ENCODE results near the gene SH2D2A.

The SH2D2A gene

DNA sequence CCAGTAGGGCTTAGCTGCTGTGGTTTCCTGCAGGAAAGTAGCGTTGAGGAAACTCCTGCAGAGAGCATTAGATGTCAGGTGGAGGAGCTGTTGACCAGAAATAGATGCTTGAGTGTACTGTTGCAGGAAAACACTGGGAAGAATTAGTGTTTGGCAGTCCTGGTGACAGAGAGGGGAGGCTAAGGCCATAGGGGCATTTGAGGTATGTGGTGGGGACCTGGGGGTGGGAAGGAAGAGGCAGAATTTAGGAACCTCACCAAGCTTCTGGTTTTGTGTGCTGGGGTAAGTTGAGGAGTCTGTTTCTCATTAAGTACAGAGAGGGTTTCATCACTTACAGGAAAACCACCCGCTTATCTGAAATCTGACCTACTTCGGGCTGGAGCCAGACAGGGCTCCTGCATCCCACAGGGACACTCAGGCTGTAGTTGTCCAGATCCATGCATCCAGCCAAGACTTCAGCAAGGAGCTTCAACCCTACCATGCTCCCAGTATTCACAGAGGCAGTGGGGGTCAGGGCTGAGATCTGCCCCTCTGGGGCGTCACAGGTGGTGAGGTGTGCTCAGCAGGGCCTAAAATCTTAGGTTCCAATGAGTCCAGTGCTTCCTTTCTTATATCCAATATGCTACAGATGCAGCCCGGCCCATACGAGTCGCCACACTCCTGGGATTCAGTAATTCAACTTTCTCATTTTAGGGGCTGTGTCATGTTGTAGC, 15.1 kb downstream of the SH2D2A start:
- DNase-seq: peak in 1 of 2 experiments; percentile 13

DNA sequence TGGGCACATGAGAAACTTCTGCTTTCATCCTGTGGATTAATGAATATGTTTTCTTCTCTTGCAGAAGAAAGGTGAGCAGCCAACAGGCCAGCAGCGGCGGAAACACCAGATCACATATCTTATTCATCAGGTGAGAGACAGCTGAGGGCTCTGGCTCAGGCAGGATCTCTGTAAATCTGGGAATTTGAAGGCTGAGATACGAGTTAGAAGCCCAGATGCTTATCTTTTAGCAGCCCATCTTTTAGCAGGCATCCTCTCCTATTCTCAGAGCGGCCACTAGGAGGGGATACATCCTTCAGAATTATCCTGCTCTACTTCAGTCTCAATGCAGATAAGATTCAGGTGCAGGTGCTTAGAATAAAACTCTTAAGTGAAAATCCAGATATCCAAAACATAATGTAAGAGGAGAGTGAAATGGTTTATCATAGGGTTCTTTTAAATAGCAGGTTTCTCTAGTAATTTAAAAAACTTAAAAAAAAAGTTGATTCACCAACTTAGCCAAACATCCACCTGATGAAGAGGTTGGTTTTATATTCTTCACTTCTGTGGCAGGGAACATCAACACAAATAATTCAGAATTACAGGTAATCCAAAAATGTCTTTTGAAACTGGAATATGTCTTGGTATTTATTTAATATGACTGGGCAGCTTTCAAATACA, 19.3 kb downstream of the SH2D2A start:
- peak; percentile 35 to 51 for DNase-seq

DNA sequence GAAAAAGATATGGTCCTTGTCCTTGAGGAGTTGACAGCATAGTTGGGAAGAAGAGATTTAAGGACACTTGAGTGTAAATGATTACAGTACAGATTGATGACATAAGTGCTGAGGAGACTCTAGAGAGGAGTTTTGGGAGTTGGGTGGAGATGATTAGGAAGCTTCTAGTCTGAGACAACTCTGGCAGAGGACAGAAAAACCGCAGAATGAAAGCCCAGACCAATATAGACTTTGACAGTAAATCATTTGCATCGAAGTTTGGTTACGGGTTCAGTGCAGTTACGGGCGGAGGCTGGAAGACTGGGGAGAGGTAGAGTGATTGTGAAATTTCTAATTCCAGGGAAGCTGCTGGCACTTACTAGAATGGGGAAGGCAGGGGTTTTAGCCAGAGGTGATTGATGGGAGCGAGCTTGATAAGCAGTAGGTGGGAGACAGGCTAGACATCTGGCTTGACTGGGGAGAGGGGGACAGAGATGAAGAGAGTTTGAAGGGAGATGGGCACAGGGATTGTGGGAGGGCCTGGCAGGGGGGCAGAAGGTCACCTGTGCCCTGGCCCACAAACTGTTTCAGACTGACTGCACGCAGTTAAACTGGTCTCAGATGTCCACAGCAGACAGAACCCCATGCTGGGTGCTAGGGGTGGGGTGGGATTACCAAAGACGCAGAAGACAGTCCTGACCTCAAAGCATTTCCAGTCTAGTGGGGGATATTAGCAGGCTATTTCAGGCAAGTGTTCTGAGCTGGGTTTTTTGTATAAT, 20.1 kb downstream of the SH2D2A start:
- DNase-seq: no peak

DNA sequence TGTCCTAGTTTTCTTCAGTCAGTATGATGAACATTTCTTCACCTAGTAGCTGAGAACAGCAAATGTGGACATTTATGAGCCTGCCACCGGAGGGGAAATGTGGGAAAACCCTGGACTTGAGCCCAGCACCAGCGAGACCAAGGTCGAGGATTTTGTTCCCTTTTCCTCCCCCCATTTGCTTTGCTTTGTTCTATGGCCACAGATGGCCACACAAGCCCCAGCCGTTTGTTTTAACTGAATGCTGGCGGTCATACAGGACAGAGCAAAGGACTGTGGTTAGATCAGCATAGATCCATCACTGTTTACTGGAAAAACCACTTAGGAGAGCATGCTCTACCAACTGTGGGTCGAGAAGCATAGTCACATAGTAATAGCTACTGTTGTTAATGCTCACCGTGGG, 20.9 kb downstream of the SH2D2A start:
- no peak for DNase-seq

DNA sequence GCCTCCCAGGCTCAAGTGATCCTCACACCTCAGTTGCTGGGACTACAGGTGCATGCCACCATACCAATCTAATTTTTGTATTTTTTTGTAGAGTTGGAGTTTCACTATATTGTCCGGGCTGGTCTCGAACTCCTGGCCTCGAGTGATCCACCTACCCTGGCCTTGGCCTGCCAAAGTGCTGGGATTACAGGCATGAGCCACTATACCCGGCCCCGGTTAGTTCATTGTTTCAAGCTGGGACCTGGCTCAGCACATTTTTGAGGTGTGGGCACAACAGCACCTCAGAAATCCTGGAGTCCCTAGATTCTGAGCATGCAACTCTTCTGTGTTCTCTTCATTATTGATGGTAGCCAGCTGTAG, 21.3 kb downstream of the SH2D2A start:
- no peak for DNase-seq

DNA sequence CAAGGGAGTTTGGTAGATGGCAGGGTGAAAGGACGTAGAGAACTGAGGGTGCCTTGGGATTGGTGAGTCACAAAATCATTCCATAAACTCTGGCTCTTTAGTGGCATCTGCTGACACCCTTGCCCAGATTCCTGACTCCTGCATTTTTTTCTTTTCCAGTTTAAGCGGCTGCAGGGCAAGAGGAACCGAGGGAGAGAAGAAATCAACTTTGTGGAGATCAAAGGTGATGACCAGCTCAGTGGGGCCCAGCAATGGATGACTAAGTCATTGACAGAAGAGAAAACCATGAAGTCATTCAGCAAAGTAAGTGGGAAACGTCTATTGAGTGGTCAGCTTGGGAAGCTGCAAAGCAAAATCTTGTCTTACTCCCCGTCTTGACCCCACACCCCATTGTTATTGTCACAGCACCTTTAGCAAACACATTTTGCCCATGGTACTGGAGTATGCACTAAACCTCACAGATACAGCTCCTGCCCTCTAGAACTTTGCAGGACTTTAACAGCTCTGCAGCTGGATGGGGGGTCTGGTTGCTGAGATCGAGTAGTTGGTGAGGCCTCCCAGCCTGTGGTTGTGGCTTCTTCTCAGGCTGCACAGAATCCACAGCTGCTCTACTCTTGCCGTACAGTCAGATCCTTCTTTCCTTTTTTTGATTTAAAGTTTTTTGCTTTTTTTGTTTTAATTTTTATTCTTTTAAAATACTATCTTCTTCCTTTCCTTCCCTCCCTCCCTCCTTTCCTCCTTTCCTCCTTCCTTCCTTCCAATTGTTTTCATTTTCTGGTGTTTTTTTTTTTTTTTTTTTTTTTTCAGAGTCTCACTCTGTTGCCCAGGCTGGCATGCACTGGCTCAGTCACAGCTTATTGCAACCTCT, 21.9 kb downstream of the SH2D2A start:
- DNase-seq: no peak

DNA sequence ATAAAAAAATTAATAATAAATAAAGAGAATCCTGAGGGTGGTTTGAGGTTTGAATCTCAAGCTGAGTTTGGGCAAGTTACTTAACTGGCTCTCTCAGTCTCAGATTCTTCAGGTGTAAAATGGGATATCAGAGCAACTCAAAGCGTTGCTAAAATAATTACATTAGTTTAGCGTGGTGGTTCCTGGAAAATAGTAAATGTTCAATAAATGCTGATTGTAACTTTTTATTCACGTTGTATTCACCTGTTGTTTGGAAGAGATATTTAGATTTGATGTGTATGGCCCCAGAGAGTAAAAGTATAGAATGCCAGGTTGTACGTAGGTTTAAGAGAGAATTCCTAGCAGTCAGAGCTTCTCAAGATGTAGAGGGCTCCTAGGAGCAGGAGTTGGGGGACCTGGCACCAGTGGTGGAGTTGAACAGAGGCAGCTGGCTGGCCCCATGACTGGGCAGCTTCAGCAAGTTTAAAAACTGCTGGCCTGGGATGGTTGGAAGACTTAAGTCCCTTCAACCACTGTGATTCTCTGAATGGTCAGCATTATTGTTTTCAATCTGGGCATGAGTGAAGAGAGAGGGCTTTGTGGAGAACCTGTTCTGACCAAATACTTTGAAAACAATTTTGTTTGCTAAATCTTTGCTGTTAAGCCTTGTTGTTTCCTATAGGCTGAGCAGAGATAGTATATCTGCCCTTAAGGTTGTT, 26.9 kb downstream of the SH2D2A start:
- DNase-seq: no peak

DNA sequence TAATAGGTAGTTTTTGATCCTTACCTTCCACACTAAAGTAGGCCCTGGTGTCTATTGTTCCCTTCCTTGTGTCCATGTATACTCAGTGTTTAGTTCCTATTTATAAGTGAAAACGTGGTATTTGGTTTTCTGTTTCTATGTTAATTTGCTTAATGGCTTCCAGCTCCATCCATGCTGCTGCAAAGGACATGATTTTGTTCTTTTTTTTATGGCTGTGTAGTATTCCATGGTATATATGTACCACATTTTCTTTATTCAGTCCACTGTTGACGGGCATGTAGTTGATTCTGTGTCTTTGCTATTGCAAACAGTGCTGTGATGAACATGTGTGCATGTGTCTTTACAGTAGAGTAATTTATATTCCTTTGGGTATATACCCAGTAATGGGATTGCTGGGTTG, 28.5 kb downstream of the SH2D2A start:
- no peak for DNase-seq

DNA sequence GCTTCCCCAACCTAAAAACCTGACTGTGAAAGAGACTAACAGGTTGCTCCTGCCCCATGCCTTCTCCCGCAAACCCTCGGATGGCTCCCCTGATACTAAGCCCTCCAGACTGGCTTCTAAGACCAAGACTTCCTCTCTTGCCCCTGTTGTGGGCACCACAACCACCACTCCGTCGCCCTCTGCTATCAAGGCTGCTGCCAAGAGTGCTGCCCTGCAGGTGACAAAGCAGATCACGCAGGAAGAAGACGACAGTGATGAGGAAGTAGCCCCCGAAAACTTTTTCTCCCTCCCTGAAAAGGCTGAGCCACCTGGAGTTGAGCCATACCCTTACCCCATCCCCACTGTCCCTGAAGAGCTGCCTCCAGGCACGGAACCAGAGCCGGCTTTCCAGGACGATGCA, 30.0 kb downstream of the SH2D2A start:
- no peak for DNase-seq

DNA sequence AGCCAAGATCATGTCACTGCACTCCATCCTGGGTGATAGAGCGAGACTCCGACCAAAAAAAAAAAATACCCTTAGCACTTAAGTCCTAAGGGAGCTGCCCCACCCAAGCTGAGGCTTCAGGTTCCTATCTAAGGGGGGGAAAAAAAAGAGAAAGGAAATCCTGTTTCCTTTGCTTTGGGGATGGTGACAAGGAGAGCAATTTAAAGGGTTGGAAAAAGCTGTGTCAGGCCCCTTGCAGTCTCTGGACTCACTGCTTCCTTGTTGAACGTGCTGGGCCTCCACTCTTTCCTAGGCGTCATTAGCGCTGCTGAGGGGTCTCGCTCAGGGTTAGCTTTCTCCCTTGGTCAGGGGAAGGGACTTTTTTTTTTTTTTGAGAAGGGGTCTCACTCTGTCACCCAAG, 31.2 kb downstream of the SH2D2A start:
- DNase-seq: no peak

DNA sequence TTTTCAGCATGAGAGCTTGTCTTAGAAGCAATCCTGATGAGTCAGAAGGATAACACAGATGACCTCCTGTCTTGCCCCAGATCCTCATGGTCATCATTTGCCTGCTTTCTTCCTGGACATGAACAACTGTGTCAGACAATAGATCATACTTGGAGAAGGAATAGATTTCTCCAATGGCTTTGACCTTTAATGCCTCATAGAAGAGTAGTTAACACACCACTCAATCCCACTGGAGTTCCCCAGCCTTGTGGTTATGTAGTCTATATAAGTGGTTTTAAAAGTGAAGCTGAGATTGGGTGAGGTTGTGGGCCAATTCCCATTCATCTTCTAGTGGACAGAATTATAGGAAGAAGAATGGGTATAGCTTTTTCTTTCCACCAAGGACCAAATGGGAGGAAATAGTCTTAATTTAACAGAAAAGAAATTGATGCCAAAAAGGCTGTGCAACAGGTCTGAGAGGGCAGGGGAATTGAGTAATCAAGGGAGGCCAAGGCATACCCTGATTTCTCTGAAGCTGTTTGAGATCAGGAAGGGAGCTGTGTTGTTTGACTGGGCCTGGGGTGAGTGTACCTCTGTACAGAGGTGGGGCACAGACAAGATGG, 35.0 kb downstream of the SH2D2A start:
- DNase-seq: no peak

DNA sequence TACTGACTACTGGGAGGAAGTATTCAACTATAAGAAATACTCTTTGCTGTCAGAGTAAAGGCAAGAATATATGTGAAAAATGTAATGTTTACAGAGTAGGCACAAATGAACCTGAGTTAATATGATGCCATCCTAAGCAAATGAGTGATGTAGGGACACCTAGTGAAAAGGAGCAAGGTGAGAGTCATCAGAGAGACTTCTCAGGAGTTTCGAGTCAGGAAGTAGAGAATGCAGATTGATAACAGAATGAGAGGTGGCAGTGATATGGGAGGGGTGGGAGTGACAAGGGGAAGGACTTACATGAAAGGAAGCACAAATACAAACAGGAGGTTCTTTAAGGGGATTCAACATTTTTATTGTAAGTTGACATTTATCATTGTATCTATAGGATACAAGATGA, 39.1 kb downstream of the SH2D2A start:
- DNase-seq: no peak

DNA sequence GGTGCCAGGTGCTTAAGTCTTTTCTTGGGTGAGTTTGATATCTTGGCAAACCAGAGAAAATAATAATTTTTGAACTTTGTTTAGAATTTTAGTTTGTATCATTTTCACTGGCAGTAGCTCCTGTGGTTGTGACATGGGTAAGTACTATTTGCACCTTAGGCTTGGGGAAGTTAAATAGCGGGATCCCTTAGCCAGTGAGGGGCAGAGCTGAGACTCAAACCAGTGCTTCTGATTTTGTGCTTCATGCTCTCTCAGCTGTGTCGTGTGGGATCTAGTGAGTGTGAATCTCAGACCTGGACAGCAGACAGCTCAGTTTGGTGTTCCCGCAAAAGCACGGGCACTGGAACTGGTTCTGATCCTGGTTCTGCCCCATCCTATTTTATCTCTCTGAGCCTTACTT, 39.7 kb downstream of the SH2D2A start:
- DNase-seq: no peak

DNA sequence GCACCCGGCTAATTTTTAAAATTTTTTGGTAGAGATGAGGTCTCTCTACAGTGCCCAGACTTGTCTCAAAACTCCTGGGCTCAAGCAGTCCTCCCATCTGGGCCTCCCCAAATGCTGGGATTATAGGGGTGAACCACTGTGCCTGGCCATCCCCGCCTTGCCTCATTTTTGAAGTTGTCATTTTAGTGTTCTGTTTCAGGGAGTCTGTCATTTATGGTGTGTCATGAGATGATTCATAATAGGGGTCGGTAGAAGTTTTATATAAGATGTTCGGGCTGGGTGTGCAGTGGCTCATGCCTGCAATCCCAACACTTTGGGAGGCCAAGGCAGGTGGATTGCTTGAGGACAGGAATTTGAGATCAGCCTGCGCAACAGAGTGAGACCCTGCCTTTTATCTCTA, 40.8 kb downstream of the SH2D2A start:
- no peak for DNase-seq

DNA sequence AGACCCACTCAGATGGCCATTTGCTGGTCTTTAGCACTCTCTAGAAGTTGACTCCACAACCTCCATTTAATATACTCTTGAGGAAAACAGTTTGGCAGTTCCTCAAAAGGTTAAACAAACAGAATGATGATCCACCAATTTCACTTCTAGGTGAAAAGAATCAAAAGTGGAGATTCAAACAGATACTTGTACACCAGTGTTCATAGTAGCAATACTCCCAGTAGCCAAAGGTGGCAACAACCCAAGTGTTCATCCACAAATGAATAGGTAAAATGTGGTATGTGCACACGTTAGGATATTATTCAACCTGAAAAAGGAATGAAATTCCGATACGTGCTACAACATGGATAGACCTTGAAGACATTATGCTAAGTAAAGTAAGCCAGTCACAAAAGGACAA, 43.0 kb downstream of the SH2D2A start:
- DNase-seq: no peak

DNA sequence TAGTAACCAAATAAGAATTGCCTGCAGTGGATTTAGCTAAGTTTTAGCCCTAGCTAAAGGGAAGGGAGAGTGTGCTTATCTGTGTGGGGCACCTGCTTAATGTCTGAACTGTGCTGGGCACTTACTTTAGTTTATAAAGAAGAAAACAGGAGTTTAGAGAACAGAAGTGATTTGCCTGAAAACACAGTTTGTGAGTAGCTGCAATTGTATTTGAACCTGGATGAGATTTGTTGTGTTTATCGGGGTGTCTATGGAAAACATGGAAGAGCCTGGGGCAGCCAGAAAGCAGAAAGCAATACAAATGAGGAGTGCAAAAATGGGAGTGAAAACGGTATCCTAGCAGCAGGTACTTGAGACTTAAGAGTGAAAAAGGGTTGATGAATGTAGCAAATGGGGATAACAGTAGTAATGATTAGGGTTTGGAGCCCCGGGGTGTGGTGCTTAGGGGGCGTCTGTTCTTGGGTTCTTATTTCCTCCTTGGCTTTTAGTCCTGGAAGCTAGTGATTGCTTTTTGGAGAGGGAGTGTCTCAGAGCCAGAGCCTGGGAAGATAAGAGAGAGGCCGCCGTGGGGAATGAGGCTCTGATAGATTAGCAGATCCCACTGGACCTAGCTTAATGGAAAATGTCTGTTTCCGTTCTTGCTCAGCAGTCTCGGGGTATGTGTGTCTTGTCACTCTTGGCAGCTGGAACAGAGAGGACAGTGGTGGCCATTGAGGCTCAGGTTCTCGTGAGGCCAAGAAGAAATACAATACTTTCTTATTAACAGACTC, 43.7 kb downstream of the SH2D2A start:
- no peak for DNase-seq

DNA sequence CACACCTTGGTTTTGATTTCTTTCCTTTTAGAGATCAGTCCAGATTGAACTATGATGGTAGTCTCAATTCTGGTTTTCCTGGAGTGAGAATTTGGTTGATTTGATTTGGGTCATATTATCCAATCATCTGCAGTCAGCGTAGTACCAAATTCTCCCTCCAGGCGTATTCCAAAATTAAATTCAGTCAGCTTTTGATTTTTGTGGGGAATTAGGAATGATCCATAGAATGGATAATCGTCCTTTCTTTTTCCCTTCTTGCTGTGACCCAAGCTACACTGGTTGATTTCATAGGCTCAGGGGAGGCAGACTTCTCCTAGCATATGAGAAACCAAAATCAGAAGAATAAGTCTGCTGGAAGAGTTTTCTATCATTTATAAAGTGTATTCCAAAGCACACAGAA, 44.4 kb downstream of the SH2D2A start:
- DNase-seq: no peak

DNA sequence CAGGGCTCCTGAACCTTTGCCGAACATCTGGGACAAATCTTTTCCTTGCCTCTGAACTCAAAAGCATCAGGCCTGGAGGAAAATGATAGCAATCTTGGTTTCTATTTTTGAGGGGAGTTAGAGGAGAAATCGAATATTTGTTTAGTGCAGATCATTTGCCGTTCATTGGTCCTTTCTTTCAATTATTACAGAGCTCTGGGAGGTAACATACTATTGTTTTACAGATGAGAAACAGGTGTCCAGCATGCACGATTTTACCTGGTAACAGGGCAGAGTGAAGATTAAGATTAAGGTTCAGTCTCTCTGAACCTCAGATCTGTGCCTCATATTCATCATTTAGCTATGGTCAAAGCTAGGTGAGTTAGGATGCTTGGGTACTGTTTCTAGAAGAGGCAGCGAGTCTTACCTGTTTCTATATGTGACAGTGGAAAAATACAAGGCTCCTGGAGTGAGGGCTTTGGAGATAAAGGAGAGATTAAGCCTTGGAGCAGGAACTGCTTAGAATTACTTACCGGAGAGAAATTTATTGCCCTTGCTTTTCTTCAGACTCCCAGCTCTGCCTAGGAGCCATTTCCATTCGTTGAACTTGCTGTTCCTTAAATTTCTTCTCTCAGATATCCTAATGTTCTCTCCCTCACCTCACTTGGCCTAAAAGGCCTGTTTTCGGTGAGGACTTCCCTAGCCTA, 47.9 kb downstream of the SH2D2A start:
- no peak for DNase-seq

DNA sequence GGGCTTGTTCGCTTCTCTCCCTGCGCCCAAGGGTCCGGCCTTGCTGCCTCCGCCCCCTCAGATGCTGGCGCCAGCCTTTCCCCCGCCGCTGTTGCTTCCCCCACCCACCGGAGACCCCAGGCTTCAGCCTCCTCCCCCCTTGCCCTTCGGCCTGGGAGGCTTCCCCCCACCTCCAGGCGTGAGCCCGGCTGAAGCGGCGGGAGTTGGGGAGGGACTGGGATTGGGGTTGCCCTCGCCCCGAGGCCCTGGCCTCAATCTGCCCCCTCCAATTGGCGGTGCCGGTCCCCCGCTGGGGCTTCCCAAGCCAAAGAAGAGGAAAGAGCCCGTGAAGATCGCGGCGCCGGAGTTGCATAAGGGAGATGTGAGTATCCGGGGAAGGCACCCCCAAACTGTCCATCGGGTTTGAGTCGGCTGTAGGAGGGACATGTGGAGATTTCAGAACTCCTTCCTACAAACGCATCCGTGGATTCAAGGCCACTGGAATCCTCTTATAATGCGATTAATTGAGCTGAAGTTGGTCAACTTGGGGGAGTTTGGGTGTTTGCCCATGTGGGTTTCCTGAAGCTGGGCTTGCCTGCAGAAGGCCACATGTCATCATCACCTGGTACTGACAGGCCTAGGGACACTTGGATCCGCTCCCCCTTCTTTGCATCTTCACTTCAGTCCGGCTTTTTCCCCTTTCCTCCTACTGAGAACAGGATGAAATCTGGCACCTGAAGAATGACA, 48.6 kb downstream of the SH2D2A start:
- DNase-seq: peak in 1 of 2 experiments; percentile 49

Measured in NCI-H187 (cell line).